GM12878 (cell line): ENCODE results near the gene ANKRD16. TPM values are rescaled to one million over a fixed set of nuclear protein-coding genes. Genes with fewer than 3 reads are reported as not detected.

ENCODE experiments used
- BHLHE40 ChIP-seq, 2 experiments: fragments of 450-650 bp in 1 of 2; IDR thresholded peaks; 2 replicates each; pipeline ENCODE4 v1.6.1; 2011 to 2017; ENCODE audit warnings: low read depth in 2 of 2, borderline replicate concordance in 1 of 2, improper control_type of control experiment in 1 of 2, low read length in 1 of 2, mild to moderate bottlenecking in 1 of 2
- CBX3 ChIP-seq: fragments of 200-600 bp; sonication (generic); IDR thresholded peaks from 2 replicates; pipeline ENCODE4 v1.6.1; 2016; ENCODE audit warnings: low read depth, borderline replicate concordance
- CHD1 ChIP-seq: IDR thresholded peaks from 2 replicates; pipeline ENCODE4 v1.6.1; 2012; ENCODE audit warnings: low read depth, low read length, improper control_type of control experiment
- CHD2 ChIP-seq: IDR thresholded peaks from 2 replicates; pipeline ENCODE4 v1.6.1; 2011; ENCODE audit warnings: low read depth, low read length, improper control_type of control experiment, borderline replicate concordance
- EGR1 ChIP-seq, 2 experiments: IDR thresholded peaks; 1 replicate in 1 of 2; 2 replicates in 1 of 2; pipeline ENCODE4 v1.6.1; 2011 to 2012; ENCODE audit warnings: low read depth in 2 of 2, low read length in 2 of 2, borderline replicate concordance in 1 of 2, mild to moderate bottlenecking in 1 of 2, moderate library complexity in 1 of 2
- ETV6 ChIP-seq, 2 experiments: fragments of 450-650 bp in 1 of 2; IDR thresholded peaks in 1 of 2; conservative IDR thresholded peaks in 1 of 2; 2 replicates each; pipeline ENCODE4 v1.6.1; 2014; ENCODE audit warnings: antibody characterized with exemption in 1 of 2, borderline replicate concordance in 1 of 2, low read depth in 1 of 2, mild to moderate bottlenecking in 1 of 2, moderate library complexity in 1 of 2
- MEF2B ChIP-seq: fragments of 450-650 bp; IDR thresholded peaks from 2 replicates; pipeline ENCODE4 v1.6.1; 2018; ENCODE audit warnings: mild to moderate bottlenecking, moderate library complexity; ENCODE audit not compliant: partially characterized antibody, poor library complexity, severe bottlenecking
- NFYA ChIP-seq: IDR thresholded peaks from 2 replicates; pipeline ENCODE4 v1.6.1; 2011; ENCODE audit warnings: low read depth, mild to moderate bottlenecking, low read length, improper control_type of control experiment, borderline replicate concordance
- NRF1 ChIP-seq: conservative IDR thresholded peaks from 2 replicates; pipeline ENCODE4 v1.6.1; 2011; ENCODE audit warnings: mild to moderate bottlenecking, low read depth, low read length, improper control_type of control experiment
- PAX5 ChIP-seq: IDR thresholded peaks from 2 replicates; pipeline ENCODE4 v1.6.1; 2011; ENCODE audit warnings: low read depth, low read length, borderline replicate concordance
- POLR2A ChIP-seq: IDR thresholded peaks from 2 replicates; pipeline ENCODE4 v1.6.1; 2011; ENCODE audit warnings: low read depth, mild to moderate bottlenecking, low read length
- RUNX3 ChIP-seq: IDR thresholded peaks from 2 replicates; pipeline ENCODE4 v1.6.1; 2012; ENCODE audit warnings: low read length, inconsistent platforms
- SIX5 ChIP-seq: IDR thresholded peaks from 2 replicates; pipeline ENCODE4 v1.6.1; 2011; ENCODE audit warnings: mild to moderate bottlenecking, low read depth, low read length, moderate library complexity; ENCODE audit not compliant: severe bottlenecking
- ZZZ3 ChIP-seq: IDR thresholded peaks from 2 replicates; pipeline ENCODE4 v1.6.1; 2011; ENCODE audit warnings: low read depth; ENCODE audit not compliant: control insufficient read depth, insufficient read length
- polyA plus RNA-seq, 11 experiments: library from polyadenylated mRNA; depleted of rRNA in 4 of 11; unstranded in 6 of 11; stranded (reverse) in 5 of 11; fragments of >200 nt; fragmentation: Nextera tagmentation in 4 of 11; fragmentation: Illumina TruSeq in 1 of 11; extraction: Ambion mirVana in 4 of 11; extraction: Trizol in 1 of 11; gene quantifications; 1 replicate in 1 of 11; 2 replicates in 10 of 11; pipeline versions ENCODE4 v1.2.1 to v1.2.3, GENCODE V29; 2011 to 2016; ENCODE audit warnings: inconsistent platforms in 2 of 11, missing spikeins in 2 of 11, low read depth in 1 of 11
- total RNA-seq, 4 experiments: library from RNA; depleted of rRNA in 3 of 4; stranded (reverse); fragments of >200 nt in 3 of 4; fragmentation: Illumina TruSeq in 1 of 4; extraction: Trizol in 1 of 4; gene quantifications; 2 replicates each; pipeline versions ENCODE4 v1.2.1 to v1.2.3, GENCODE V29; 2013 to 2021
- TF ChIP-seq, protein P1 (sequence below): fragments of 450-650 bp; conservative IDR thresholded peaks from 2 replicates; pipeline ENCODE4 v1.6.1; 2017; ENCODE audit warnings: mild to moderate bottlenecking, moderate library complexity
- TF ChIP-seq, protein P2 (sequence below): fragments of 450-650 bp; IDR thresholded peaks from 2 replicates; pipeline ENCODE4 v1.6.1; 2016; ENCODE audit warnings: mild to moderate bottlenecking
- TF ChIP-seq, protein P3 (sequence below): IDR thresholded peaks from 2 replicates; pipeline ENCODE4 v1.6.1; 2012; ENCODE audit warnings: low read depth, low read length, improper control_type of control experiment
- TF ChIP-seq, protein P4 (sequence below): fragments of 450-650 bp; formaldehyde crosslinking; IDR thresholded peaks from 2 replicates; pipeline ENCODE4 v1.4.0; 2022; ENCODE audit warnings: mild to moderate bottlenecking, moderate library complexity
- TF ChIP-seq, protein P5 (sequence below): fragments of 450-650 bp; IDR thresholded peaks from 2 replicates; pipeline ENCODE4 v1.6.1; 2017; ENCODE audit warnings: mild to moderate bottlenecking

ANKRD16 gene
- total and polyA plus RNA-seq, 10 of the 15 experiments (the other 5 are each of a cell fraction or from before 2014, with no cell fraction given), result 0.57 to 13.6 (median 4.4) TPM

DNA sequence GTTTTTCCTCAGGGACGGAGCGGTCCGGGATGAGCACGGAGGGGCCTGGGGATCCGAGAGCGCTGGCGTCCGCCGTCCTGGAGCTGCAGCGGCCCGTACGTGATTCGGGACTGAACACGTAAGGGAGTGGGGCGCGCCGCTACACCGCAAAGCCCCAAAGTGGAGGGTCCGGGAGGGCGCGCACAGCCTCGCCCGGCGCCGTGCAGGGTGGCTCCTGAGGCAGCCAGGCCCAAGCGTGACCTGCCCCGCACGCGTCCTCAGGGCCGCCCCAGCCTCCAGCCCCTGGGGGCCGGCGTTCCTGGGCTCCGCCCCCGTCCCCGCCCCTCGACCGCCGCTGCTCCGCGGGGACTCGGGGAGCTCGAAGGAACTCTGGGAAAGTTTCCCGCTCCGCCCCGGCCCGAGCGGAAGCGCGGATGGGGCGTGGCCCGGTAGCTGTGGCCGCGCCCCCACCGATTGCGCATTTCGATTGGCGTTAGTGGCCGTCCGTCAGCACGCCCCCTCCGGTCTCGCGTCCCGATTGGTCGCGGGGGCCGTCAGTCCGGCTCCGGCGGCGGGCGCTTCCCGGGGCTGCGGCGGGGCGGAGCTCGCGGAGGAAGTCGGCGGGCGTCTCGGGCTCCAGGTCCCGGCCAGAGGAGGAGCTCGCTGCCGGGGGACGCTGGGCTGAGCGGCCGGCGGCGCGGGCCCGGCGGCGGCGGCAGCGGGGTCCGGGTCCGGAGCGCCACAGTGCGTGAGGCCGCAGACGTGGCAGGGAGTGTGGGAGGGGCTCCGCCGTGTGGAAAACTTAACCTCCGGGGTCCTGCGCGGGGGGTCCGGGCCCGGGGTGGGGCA, at the start of gene ANKRD16, which contains the start of gene FBH1 (continued):
- TF ChIP-seq, protein P1, sequence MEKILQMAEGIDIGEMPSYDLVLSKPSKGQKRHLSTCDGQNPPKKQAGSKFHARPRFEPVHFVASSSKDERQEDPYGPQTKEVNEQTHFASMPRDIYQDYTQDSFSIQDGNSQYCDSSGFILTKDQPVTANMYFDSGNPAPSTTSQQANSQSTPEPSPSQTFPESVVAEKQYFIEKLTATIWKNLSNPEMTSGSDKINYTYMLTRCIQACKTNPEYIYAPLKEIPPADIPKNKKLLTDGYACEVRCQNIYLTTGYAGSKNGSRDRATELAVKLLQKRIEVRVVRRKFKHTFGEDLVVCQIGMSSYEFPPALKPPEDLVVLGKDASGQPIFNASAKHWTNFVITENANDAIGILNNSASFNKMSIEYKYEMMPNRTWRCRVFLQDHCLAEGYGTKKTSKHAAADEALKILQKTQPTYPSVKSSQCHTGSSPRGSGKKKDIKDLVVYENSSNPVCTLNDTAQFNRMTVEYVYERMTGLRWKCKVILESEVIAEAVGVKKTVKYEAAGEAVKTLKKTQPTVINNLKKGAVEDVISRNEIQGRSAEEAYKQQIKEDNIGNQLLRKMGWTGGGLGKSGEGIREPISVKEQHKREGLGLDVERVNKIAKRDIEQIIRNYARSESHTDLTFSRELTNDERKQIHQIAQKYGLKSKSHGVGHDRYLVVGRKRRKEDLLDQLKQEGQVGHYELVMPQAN, result peak; percentile 80
- TF ChIP-seq ETV6 (conservative IDR thresholded peaks at IDR 0.05 in 1 of 2, IDR thresholded peaks at IDR 0.05 in 1 of 2; ENCODE audit: borderline replicate concordance in 1 of 2, low read depth in 1 of 2), result no peak
- peak in 1 of 2 experiments; percentile 64; a peak in 2 of 3 replicates for TF ChIP-seq EGR1 (IDR thresholded peaks at IDR 0.05; ENCODE audit: borderline replicate concordance in 1 of 2, low read depth in 2 of 2, low read length in 2 of 2)
- TF ChIP-seq PAX5, result peak; percentile 45; the same call in 1 of the 2 replicates
- peak; percentile 89 to 96 for TF ChIP-seq BHLHE40 (IDR thresholded peaks at IDR 0.05; ENCODE audit: borderline replicate concordance in 1 of 2, low read depth in 2 of 2, low read length in 1 of 2)
- peak; percentile 34 for TF ChIP-seq SIX5
- TF ChIP-seq, protein P2, sequence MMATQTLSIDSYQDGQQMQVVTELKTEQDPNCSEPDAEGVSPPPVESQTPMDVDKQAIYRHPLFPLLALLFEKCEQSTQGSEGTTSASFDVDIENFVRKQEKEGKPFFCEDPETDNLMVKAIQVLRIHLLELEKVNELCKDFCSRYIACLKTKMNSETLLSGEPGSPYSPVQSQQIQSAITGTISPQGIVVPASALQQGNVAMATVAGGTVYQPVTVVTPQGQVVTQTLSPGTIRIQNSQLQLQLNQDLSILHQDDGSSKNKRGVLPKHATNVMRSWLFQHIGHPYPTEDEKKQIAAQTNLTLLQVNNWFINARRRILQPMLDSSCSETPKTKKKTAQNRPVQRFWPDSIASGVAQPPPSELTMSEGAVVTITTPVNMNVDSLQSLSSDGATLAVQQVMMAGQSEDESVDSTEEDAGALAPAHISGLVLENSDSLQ, result peak; percentile 100
- TF ChIP-seq, protein P3, sequence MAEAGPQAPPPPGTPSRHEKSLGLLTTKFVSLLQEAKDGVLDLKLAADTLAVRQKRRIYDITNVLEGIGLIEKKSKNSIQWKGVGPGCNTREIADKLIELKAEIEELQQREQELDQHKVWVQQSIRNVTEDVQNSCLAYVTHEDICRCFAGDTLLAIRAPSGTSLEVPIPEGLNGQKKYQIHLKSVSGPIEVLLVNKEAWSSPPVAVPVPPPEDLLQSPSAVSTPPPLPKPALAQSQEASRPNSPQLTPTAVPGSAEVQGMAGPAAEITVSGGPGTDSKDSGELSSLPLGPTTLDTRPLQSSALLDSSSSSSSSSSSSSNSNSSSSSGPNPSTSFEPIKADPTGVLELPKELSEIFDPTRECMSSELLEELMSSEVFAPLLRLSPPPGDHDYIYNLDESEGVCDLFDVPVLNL, result 0 out of 2 replicates have a peak, but pooled peaks have one; percentile 46
- TF ChIP-seq, protein P4, sequence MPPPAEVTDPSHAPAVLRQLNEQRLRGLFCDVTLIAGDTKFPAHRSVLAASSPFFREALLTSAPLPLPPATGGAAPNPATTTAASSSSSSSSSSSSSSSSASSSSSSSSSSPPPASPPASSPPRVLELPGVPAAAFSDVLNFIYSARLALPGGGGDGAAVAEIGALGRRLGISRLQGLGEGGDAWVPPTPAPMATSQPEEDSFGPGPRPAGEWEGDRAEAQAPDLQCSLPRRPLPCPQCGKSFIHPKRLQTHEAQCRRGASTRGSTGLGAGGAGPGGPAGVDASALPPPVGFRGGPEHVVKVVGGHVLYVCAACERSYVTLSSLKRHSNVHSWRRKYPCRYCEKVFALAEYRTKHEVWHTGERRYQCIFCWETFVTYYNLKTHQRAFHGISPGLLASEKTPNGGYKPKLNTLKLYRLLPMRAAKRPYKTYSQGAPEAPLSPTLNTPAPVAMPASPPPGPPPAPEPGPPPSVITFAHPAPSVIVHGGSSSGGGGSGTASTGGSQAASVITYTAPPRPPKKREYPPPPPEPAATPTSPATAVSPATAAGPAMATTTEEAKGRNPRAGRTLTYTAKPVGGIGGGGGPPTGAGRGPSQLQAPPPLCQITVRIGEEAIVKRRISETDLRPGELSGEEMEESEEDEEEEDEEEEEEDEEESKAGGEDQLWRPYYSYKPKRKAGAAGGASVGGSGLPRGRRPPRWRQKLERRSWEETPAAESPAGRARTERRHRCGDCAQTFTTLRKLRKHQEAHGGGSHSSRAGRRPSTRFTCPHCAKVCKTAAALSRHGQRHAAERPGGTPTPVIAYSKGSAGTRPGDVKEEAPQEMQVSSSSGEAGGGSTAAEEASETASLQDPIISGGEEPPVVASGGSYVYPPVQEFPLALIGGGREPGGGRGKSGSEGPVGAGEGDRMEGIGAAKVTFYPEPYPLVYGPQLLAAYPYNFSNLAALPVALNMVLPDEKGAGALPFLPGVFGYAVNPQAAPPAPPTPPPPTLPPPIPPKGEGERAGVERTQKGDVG (CRISPR knock-in tag), result no peak
- peak; percentile 98 for TF ChIP-seq CHD2
- TF ChIP-seq POLR2A, result peak; percentile 95
- TF ChIP-seq CHD1, result no peak
- peak; percentile 50 for TF ChIP-seq NFYA
- TF ChIP-seq, protein P5, sequence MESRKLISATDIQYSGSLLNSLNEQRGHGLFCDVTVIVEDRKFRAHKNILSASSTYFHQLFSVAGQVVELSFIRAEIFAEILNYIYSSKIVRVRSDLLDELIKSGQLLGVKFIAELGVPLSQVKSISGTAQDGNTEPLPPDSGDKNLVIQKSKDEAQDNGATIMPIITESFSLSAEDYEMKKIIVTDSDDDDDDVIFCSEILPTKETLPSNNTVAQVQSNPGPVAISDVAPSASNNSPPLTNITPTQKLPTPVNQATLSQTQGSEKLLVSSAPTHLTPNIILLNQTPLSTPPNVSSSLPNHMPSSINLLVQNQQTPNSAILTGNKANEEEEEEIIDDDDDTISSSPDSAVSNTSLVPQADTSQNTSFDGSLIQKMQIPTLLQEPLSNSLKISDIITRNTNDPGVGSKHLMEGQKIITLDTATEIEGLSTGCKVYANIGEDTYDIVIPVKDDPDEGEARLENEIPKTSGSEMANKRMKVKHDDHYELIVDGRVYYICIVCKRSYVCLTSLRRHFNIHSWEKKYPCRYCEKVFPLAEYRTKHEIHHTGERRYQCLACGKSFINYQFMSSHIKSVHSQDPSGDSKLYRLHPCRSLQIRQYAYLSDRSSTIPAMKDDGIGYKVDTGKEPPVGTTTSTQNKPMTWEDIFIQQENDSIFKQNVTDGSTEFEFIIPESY, result peak; percentile 91
- peak; percentile 69 for TF ChIP-seq RUNX3
- no peak for TF ChIP-seq ZZZ3
- TF ChIP-seq MEF2B, result peak; percentile 69
- no peak for TF ChIP-seq CBX3
- TF ChIP-seq NRF1, result no peak; the same call in 1 of the 2 replicates
